GM12872 (cell line): Measurements from ENCODE around the gene PPARA.

Source experiments
- CTCF ChIP-seq: IDR thresholded peaks from 3 replicates; pipeline ENCODE4 v1.5.1; 2011; ENCODE audit warnings: low read depth, mild to moderate bottlenecking, low read length, moderate library complexity; ENCODE audit not compliant: insufficient read depth

Gene PPARA

GRCh38 chr22:46280999-46281623 lies 130.8 kb downstream of the PPARA start:
- no peak for TF ChIP-seq CTCF

GRCh38 chr22:46281866-46282678 lies 131.7 kb downstream of the PPARA start:
- no peak for TF ChIP-seq CTCF

- no peak for TF ChIP-seq CTCF
Observed at GRCh38 chr22:46286006-46286405, 135.7 kb downstream of the PPARA start.

GRCh38 chr22:46286941-46287872 lies 136.9 kb downstream of the PPARA start:
- no peak for TF ChIP-seq CTCF

GRCh38 chr22:46287873-46288751 lies 137.8 kb downstream of the PPARA start:
- no peak for TF ChIP-seq CTCF

- no peak for TF ChIP-seq CTCF
Observed at GRCh38 chr22:46288846-46289243, 138.5 kb downstream of the PPARA start.
